Measurements from ENCODE around the gene MZT2A.

GRCh38 chr2:131488306-131489205, 3.6 kb downstream of the MZT2A start:
- TF ChIP-seq CHD2 (IDR thresholded peaks at IDR 0.05; ENCODE audit: low read length, partially characterized antibody) = no peak
- TF ChIP-seq, protein P1, sequence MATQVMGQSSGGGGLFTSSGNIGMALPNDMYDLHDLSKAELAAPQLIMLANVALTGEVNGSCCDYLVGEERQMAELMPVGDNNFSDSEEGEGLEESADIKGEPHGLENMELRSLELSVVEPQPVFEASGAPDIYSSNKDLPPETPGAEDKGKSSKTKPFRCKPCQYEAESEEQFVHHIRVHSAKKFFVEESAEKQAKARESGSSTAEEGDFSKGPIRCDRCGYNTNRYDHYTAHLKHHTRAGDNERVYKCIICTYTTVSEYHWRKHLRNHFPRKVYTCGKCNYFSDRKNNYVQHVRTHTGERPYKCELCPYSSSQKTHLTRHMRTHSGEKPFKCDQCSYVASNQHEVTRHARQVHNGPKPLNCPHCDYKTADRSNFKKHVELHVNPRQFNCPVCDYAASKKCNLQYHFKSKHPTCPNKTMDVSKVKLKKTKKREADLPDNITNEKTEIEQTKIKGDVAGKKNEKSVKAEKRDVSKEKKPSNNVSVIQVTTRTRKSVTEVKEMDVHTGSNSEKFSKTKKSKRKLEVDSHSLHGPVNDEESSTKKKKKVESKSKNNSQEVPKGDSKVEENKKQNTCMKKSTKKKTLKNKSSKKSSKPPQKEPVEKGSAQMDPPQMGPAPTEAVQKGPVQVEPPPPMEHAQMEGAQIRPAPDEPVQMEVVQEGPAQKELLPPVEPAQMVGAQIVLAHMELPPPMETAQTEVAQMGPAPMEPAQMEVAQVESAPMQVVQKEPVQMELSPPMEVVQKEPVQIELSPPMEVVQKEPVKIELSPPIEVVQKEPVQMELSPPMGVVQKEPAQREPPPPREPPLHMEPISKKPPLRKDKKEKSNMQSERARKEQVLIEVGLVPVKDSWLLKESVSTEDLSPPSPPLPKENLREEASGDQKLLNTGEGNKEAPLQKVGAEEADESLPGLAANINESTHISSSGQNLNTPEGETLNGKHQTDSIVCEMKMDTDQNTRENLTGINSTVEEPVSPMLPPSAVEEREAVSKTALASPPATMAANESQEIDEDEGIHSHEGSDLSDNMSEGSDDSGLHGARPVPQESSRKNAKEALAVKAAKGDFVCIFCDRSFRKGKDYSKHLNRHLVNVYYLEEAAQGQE (IDR thresholded peaks at IDR 0.05; ENCODE audit: low read depth, low read length) = 0 out of 2 replicates have a peak, but pooled peaks have one; percentile 33
- no peak for TF ChIP-seq MXI1 (IDR thresholded peaks at IDR 0.05; ENCODE audit: low read depth, low read length)
- TF ChIP-seq, protein P2, sequence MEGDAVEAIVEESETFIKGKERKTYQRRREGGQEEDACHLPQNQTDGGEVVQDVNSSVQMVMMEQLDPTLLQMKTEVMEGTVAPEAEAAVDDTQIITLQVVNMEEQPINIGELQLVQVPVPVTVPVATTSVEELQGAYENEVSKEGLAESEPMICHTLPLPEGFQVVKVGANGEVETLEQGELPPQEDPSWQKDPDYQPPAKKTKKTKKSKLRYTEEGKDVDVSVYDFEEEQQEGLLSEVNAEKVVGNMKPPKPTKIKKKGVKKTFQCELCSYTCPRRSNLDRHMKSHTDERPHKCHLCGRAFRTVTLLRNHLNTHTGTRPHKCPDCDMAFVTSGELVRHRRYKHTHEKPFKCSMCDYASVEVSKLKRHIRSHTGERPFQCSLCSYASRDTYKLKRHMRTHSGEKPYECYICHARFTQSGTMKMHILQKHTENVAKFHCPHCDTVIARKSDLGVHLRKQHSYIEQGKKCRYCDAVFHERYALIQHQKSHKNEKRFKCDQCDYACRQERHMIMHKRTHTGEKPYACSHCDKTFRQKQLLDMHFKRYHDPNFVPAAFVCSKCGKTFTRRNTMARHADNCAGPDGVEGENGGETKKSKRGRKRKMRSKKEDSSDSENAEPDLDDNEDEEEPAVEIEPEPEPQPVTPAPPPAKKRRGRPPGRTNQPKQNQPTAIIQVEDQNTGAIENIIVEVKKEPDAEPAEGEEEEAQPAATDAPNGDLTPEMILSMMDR (IDR thresholded peaks at IDR 0.05) = no peak
- TF ChIP-seq POLR2AphosphoS5 (IDR thresholded peaks at IDR 0.05; ENCODE audit: low read depth, low read length) = no peak
- TF ChIP-seq MAX (IDR thresholded peaks at IDR 0.05; ENCODE audit: low read depth) = no peak

Data from SK-N-SH (cell line).